ENCODE results near the gene SERPINB1. TPM values are rescaled to one million over a fixed set of nuclear protein-coding genes. Genes with fewer than 3 reads are reported as not detected.

The SERPINB1 gene
- total RNA-seq, 5 donors from 2014 or later (not counting 1 experiment from before 2014, with no cell fraction given) = 40.3 to 60.9 (median 50.7) TPM

GRCh38 chr6:2784930-2785329 is 56.7 kb downstream of the SERPINB1 start:
- peaks cover 10 to 14% (median 11%) of the 10 kb centered on the region in 3 donors for H3K4me1 Mint-ChIP-seq
- no peak overlapping the region for H3K4me3 Mint-ChIP-seq
- ATAC-seq (replicated peaks in 1 of 4) = no peak
- POLR2A ChIA-PET = no interaction called here
- H3K27ac Mint-ChIP-seq = no peak overlapping the region
- 96% methylated on average over 5 of the region's 7 CpGs for WGBS (ENCODE audit: insufficient coverage)
- Histone ChIP-seq H3K36me3 (ENCODE audit: control insufficient read depth in 2 of 2, extremely low read depth in 1 of 2, insufficient read depth in 1 of 2, low read length in 1 of 2) (peaks cover 7 to 53% of the 10 kb centered on the region in 2 donors), H3K4me3 (ENCODE audit: control insufficient read depth in 1 of 2, extremely low read depth in 1 of 2, low read length in 1 of 2) (no peak overlapping the region), H3K27me3 (replicated peaks in 1 of 2; ENCODE audit: control insufficient read depth in 2 of 2, extremely low read depth in 1 of 2, insufficient read depth in 2 of 2, low read length in 1 of 2) (no peaks in the 10 kb centered on the region), H3K27ac (ENCODE audit: low read length) (no peak overlapping the region), H3K9me3 (no peaks in the 10 kb centered on the region), H3K4me1 (ENCODE audit: control insufficient read depth in 1 of 2, extremely low read depth in 1 of 2, insufficient read depth in 2 of 2, low read length in 2 of 2) (peaks cover 0 to 3% of the 10 kb centered on the region in 2 experiments)
- H3K9me3 Mint-ChIP-seq = no peaks in the 10 kb centered on the region
- DNase-seq = no peak
- H3K36me3 Mint-ChIP-seq = peaks cover 43% of the 10 kb centered on the region
- CTCF ChIA-PET = interaction anchor here (0.5 to 0.7 kb wide), 2 partner anchors 149 to 170 kb away, joined by 3 to 4 read pairs; no protein-coding TSS in a partner anchor
- H3K27me3 Mint-ChIP-seq = no peaks in the 10 kb centered on the region

- POLR2A ChIA-PET = interaction anchor here (0.6 to 0.7 kb wide), 3 partner anchors 14 to 274 kb away, joined by 3 to 4 read pairs (median 3); no protein-coding TSS in a partner anchor
- WGBS (ENCODE audit: insufficient coverage) = 83% methylated on average over 2 of the region's 5 CpGs
- no peaks in the 10 kb centered on the region for H3K9me3 ChIP-seq
Observed at GRCh38 chr6:2784061-2784460, 57.6 kb downstream of the SERPINB1 start.

GRCh38 chr6:2783188-2783963 is 58.3 kb downstream of the SERPINB1 start:
- peaks cover 0 to 3% of the 10 kb centered on the region in 2 experiments for H3K4me1 ChIP-seq (ENCODE audit: control insufficient read depth in 1 of 2, extremely low read depth in 1 of 2, insufficient read depth in 2 of 2, low read length in 2 of 2)
- H3K27me3 ChIP-seq (replicated peaks in 1 of 2; ENCODE audit: control insufficient read depth in 2 of 2, extremely low read depth in 1 of 2, insufficient read depth in 2 of 2, low read length in 1 of 2) = no peaks in the 10 kb centered on the region
- no peak for DNase-seq
- H3K9me3 ChIP-seq = no peaks in the 10 kb centered on the region
- 78% methylated on average over 5 of the region's 19 CpGs for WGBS (ENCODE audit: insufficient coverage)
- peaks cover 7 to 60% of the 10 kb centered on the region in 2 donors for H3K36me3 ChIP-seq (ENCODE audit: control insufficient read depth in 2 of 2, extremely low read depth in 1 of 2, insufficient read depth in 1 of 2, low read length in 1 of 2)
- POLR2A ChIA-PET = interaction anchor here in 1 of 2 donors (0.6 to 0.7 kb wide), 3 partner anchors 14 to 274 kb away, joined by 3 to 4 read pairs (median 3); no protein-coding TSS in a partner anchor
- CTCF ChIA-PET = interaction anchor here (0.5 to 1.1 kb wide), 8 partner anchors 11 to 275 kb away, joined by 3 to 6 read pairs (median 3); no protein-coding TSS in a partner anchor
- Mint-ChIP-seq H3K36me3 (peaks cover 52% of the 10 kb centered on the region), H3K9me3 (no peaks in the 10 kb centered on the region), H3K27ac (peak overlapping the region in 1 of 2 donors; percentile 52), H3K27me3 (no peaks in the 10 kb centered on the region), H3K4me1 (peaks cover 10 to 26% (median 21%) of the 10 kb centered on the region in 3 donors), H3K4me3 (no peak overlapping the region)
- peak in 1 of 4 experiments; percentile 46 for ATAC-seq (replicated peaks in 1 of 4)
- no peak overlapping the region for H3K27ac ChIP-seq (ENCODE audit: low read length)
- H3K4me3 ChIP-seq (ENCODE audit: control insufficient read depth in 1 of 2, extremely low read depth in 1 of 2, low read length in 1 of 2) = no peak overlapping the region

More at GRCh38 chr6:2784061-2784460, 57.6 kb downstream of the SERPINB1 start:
- H3K27me3 ChIP-seq (replicated peaks in 1 of 2; ENCODE audit: control insufficient read depth in 2 of 2, extremely low read depth in 1 of 2, insufficient read depth in 2 of 2, low read length in 1 of 2) = no peaks in the 10 kb centered on the region
- no peak overlapping the region for H3K4me3 ChIP-seq (ENCODE audit: control insufficient read depth in 1 of 2, extremely low read depth in 1 of 2, low read length in 1 of 2)
- Mint-ChIP-seq H3K27me3 (no peaks in the 10 kb centered on the region), H3K4me1 (peaks cover 10 to 19% (median 19%) of the 10 kb centered on the region in 3 donors), H3K4me3 (no peak overlapping the region), H3K36me3 (peaks cover 51% of the 10 kb centered on the region), H3K9me3 (no peaks in the 10 kb centered on the region), H3K27ac (peak overlapping the region in 1 of 2 donors; percentile 52)
- H3K36me3 ChIP-seq (ENCODE audit: control insufficient read depth in 2 of 2, extremely low read depth in 1 of 2, insufficient read depth in 1 of 2, low read length in 1 of 2) = peaks cover 7 to 56% of the 10 kb centered on the region in 2 donors
- CTCF ChIA-PET = interaction anchor here (0.5 to 1.1 kb wide), 7 partner anchors 12 to 207 kb away, joined by 3 to 6 read pairs (median 3); no protein-coding TSS in a partner anchor
- DNase-seq (no peak), ATAC-seq (replicated peaks in 1 of 4) (no peak)
- H3K4me1 ChIP-seq (ENCODE audit: control insufficient read depth in 1 of 2, extremely low read depth in 1 of 2, insufficient read depth in 2 of 2, low read length in 2 of 2) = peaks cover 0 to 3% of the 10 kb centered on the region in 2 experiments
- no peak overlapping the region for H3K27ac ChIP-seq (ENCODE audit: low read length)

GRCh38 chr6:2782825-2783187 is 58.9 kb downstream of the SERPINB1 start:
- H3K4me3 Mint-ChIP-seq = no peak overlapping the region
- no peaks in the 10 kb centered on the region for H3K27me3 Mint-ChIP-seq
- Histone ChIP-seq H3K27ac (ENCODE audit: low read length) (no peak overlapping the region), H3K4me3 (ENCODE audit: control insufficient read depth in 1 of 2, extremely low read depth in 1 of 2, low read length in 1 of 2) (no peak overlapping the region), H3K9me3 (no peaks in the 10 kb centered on the region), H3K36me3 (ENCODE audit: control insufficient read depth in 2 of 2, extremely low read depth in 1 of 2, insufficient read depth in 1 of 2, low read length in 1 of 2) (peaks cover 7 to 61% of the 10 kb centered on the region in 2 donors), H3K27me3 (replicated peaks in 1 of 2; ENCODE audit: control insufficient read depth in 2 of 2, extremely low read depth in 1 of 2, insufficient read depth in 2 of 2, low read length in 1 of 2) (no peaks in the 10 kb centered on the region), H3K4me1 (ENCODE audit: control insufficient read depth in 1 of 2, extremely low read depth in 1 of 2, insufficient read depth in 2 of 2, low read length in 2 of 2) (peaks cover 0 to 3% of the 10 kb centered on the region in 2 experiments)
- ChIA-PET POLR2A (interaction anchor here in 1 of 2 donors (0.6 kb wide), 1 partner anchor 14 kb away, joined by 3 read pairs; no protein-coding TSS in a partner anchor), CTCF (interaction anchor here in 1 of 2 donors (0.7 kb wide), 1 partner anchor 10 kb away, joined by 4 read pairs; no protein-coding TSS in a partner anchor)
- DNase-seq (no peak), ATAC-seq (replicated peaks in 1 of 4) (no peak)
- H3K36me3 Mint-ChIP-seq = peaks cover 50% of the 10 kb centered on the region
- 89% methylated on average over 10 of the region's 10 CpGs for WGBS (ENCODE audit: insufficient coverage)
- H3K27ac Mint-ChIP-seq = no peak overlapping the region
- peaks cover 11 to 29% (median 25%) of the 10 kb centered on the region in 3 donors for H3K4me1 Mint-ChIP-seq
- no peaks in the 10 kb centered on the region for H3K9me3 Mint-ChIP-seq

- H3K27ac ChIP-seq (ENCODE audit: low read length) = no peak overlapping the region
- POLR2A ChIA-PET = no interaction called here
- WGBS (ENCODE audit: insufficient coverage) = 98% methylated on average over 4 of the region's 9 CpGs
- no peaks in the 10 kb centered on the region for H3K27me3 Mint-ChIP-seq
- peaks cover 0 to 3% of the 10 kb centered on the region in 2 experiments for H3K4me1 ChIP-seq (ENCODE audit: control insufficient read depth in 1 of 2, extremely low read depth in 1 of 2, insufficient read depth in 2 of 2, low read length in 2 of 2)
- no peak for ATAC-seq (replicated peaks in 1 of 4)
- no peak overlapping the region for H3K4me3 ChIP-seq (ENCODE audit: control insufficient read depth in 1 of 2, extremely low read depth in 1 of 2, low read length in 1 of 2)
- H3K9me3 Mint-ChIP-seq = no peaks in the 10 kb centered on the region
- peaks cover 7 to 61% of the 10 kb centered on the region in 2 donors for H3K36me3 ChIP-seq (ENCODE audit: control insufficient read depth in 2 of 2, extremely low read depth in 1 of 2, insufficient read depth in 1 of 2, low read length in 1 of 2)
- H3K9me3 ChIP-seq = no peaks in the 10 kb centered on the region
- H3K36me3 Mint-ChIP-seq = peaks cover 49% of the 10 kb centered on the region
- DNase-seq = no peak
- peaks cover 15 to 34% (median 28%) of the 10 kb centered on the region in 3 donors for H3K4me1 Mint-ChIP-seq
- no peak overlapping the region for H3K27ac Mint-ChIP-seq
- no peak overlapping the region for H3K4me3 Mint-ChIP-seq
- CTCF ChIA-PET = interaction anchor here (0.6 to 1.0 kb wide), 2 partner anchors 9 kb away, joined by 3 read pairs; no protein-coding TSS in a partner anchor
- H3K27me3 ChIP-seq (replicated peaks in 1 of 2; ENCODE audit: control insufficient read depth in 2 of 2, extremely low read depth in 1 of 2, insufficient read depth in 2 of 2, low read length in 1 of 2) = no peaks in the 10 kb centered on the region
Observed at GRCh38 chr6:2782356-2782708, 59.3 kb downstream of the SERPINB1 start.
